ENCODE data around the gene INSYN1.

The INSYN1 gene

DNA sequence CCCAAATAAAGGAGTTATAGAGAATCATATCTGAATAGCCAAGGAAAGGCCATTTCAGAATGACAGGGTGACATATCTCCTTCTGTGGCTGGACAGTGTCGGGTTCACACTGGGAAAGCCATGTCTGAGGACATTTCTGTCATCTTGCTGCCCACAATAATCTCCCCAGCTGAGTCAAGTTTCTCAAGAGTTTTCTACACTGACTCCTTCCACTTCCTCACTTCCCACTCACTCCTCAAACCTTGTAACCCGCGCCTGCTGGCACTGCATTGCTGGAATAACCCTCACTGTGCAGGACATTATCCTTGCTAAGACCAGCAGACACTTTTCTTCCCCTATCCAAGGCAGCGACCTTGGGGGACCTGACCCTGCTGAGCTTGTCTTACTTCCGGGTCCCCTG lies 5.3 kb upstream of the INSYN1 start:
- no peaks in the 10 kb centered on the region for H3K9me3 ChIP-seq (ENCODE audit: control insufficient read depth, insufficient read depth, low read length)
- TF ChIP-seq EZH2phosphoT487 (IDR thresholded peaks at IDR 0.05; ENCODE audit: borderline replicate concordance, low read length), result no peak
- TF ChIP-seq, protein P1, sequence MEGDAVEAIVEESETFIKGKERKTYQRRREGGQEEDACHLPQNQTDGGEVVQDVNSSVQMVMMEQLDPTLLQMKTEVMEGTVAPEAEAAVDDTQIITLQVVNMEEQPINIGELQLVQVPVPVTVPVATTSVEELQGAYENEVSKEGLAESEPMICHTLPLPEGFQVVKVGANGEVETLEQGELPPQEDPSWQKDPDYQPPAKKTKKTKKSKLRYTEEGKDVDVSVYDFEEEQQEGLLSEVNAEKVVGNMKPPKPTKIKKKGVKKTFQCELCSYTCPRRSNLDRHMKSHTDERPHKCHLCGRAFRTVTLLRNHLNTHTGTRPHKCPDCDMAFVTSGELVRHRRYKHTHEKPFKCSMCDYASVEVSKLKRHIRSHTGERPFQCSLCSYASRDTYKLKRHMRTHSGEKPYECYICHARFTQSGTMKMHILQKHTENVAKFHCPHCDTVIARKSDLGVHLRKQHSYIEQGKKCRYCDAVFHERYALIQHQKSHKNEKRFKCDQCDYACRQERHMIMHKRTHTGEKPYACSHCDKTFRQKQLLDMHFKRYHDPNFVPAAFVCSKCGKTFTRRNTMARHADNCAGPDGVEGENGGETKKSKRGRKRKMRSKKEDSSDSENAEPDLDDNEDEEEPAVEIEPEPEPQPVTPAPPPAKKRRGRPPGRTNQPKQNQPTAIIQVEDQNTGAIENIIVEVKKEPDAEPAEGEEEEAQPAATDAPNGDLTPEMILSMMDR (IDR thresholded peaks at IDR 0.05; ENCODE audit: low read depth, low read length, poor library complexity, severe bottlenecking), result no peak

DNA sequence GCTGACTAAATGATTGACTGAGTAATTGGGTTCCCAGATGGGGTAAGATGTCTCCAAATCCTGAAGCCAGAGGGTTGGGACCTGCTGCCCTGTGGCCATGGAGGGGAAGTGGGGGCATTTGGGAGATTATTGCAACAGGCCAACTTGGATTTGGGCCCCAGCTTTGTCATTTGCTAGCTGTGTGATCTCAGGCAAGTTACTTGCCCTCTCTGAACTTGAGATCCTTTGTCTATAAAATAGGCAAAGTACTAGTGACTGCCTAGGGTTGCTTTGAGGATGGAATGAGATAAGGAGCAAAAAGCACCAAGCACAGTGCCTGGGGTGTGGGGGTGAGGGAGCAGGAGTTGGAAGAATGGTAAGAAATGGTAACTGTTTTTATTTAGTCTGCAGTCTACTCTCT lies 4.4 kb upstream of the INSYN1 start:
- Histone ChIP-seq H3K4me2 (ENCODE audit: low read length) (no peak overlapping the region), H3F3A (ENCODE audit: control insufficient read depth, insufficient read depth) (no peaks in the 10 kb centered on the region), H3K4me1 (ENCODE audit: control insufficient read depth, low read length) (no peaks in the 10 kb centered on the region), H3K9me3 (ENCODE audit: control insufficient read depth, insufficient read depth, low read length) (no peaks in the 10 kb centered on the region), H3K79me2 (ENCODE audit: control insufficient read depth, low read length) (no peaks in the 10 kb centered on the region), H3K9me2 (replicated peaks; ENCODE audit: control insufficient read depth, low read length) (no peaks in the 10 kb centered on the region), H3K36me3 (ENCODE audit: control insufficient read depth, low read length) (no peaks in the 10 kb centered on the region), H4K20me1 (ENCODE audit: control insufficient read depth, insufficient read depth, low read depth, low read length) (no peaks in the 10 kb centered on the region), H3K27me3 (ENCODE audit: control insufficient read depth, low read length) (peaks cover 10% of the 10 kb centered on the region; the same call in 1 of the 2 replicates), H3K4me3 (ENCODE audit: low read length) (no peak overlapping the region), H3K27ac (ENCODE audit: low read depth, low read length) (no peak overlapping the region)
- no peak for TF ChIP-seq EZH2phosphoT487 (IDR thresholded peaks at IDR 0.05; ENCODE audit: borderline replicate concordance, low read length)

More for the DNA sequence above, 5.3 kb upstream of the INSYN1 start:
- no peak overlapping the region for H3K4me3 ChIP-seq (ENCODE audit: low read length)
- H3K36me3 ChIP-seq (ENCODE audit: control insufficient read depth, low read length), result no peaks in the 10 kb centered on the region
- H3K27me3 ChIP-seq (ENCODE audit: control insufficient read depth, low read length), result peaks cover 11% of the 10 kb centered on the region; the same call in 1 of the 2 replicates
- no peaks in the 10 kb centered on the region for H3K4me1 ChIP-seq (ENCODE audit: control insufficient read depth, low read length)
- H3K79me2 ChIP-seq (ENCODE audit: control insufficient read depth, low read length), result no peaks in the 10 kb centered on the region
- H3F3A ChIP-seq (ENCODE audit: control insufficient read depth, insufficient read depth), result no peaks in the 10 kb centered on the region
- H3K9me2 ChIP-seq (replicated peaks; ENCODE audit: control insufficient read depth, low read length), result no peaks in the 10 kb centered on the region
- no peaks in the 10 kb centered on the region for H4K20me1 ChIP-seq (ENCODE audit: control insufficient read depth, insufficient read depth, low read depth, low read length)
- H3K27ac ChIP-seq (ENCODE audit: low read depth, low read length), result no peak overlapping the region
- no peak overlapping the region for H3K4me2 ChIP-seq (ENCODE audit: low read length)

DNA sequence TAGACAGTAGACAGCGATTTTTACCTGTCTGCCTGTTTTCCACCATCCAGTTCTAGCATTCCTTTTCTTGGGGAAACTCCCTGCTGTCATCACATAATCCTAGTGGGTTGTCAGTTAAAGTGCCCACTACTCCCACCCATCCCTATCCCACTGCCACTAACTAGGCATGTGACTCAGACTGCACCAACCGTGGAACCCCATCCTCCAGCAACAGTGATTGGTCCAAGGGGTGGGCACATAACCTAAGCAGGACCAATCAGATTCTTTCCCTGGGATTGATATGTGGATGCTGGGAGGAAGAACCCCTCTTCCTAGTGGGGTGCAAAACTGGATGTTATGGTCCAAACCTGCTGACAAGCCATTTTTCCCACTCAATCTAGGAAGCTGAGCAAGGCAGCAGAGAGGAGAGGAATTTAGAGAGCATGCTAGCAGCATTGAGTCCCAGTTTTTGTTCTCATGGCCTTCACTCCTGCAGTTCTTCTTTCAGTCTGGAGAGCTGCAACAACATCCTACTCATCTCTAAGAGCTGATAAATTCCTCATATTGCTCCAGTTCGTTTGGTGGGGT lies 3.9 kb upstream of the INSYN1 start:
- Histone ChIP-seq H3K4me2 (ENCODE audit: low read length) (no peak overlapping the region), H3K9me2 (replicated peaks; ENCODE audit: control insufficient read depth, low read length) (no peaks in the 10 kb centered on the region), H3K4me3 (ENCODE audit: low read length) (no peak overlapping the region), H3F3A (ENCODE audit: control insufficient read depth, insufficient read depth) (no peaks in the 10 kb centered on the region), H3K9me3 (ENCODE audit: control insufficient read depth, insufficient read depth, low read length) (no peaks in the 10 kb centered on the region), H3K27me3 (ENCODE audit: control insufficient read depth, low read length) (peaks cover 8% of the 10 kb centered on the region; the same call in 1 of the 2 replicates), H3K27ac (ENCODE audit: low read depth, low read length) (no peak overlapping the region), H4K20me1 (ENCODE audit: control insufficient read depth, insufficient read depth, low read depth, low read length) (no peaks in the 10 kb centered on the region), H3K36me3 (ENCODE audit: control insufficient read depth, low read length) (no peaks in the 10 kb centered on the region), H3K4me1 (ENCODE audit: control insufficient read depth, low read length) (no peaks in the 10 kb centered on the region), H3K79me2 (ENCODE audit: control insufficient read depth, low read length) (no peaks in the 10 kb centered on the region)
- TF ChIP-seq, protein P1 (IDR thresholded peaks at IDR 0.05; ENCODE audit: low read depth, low read length, poor library complexity, severe bottlenecking), result no peak
- TF ChIP-seq EZH2phosphoT487 (IDR thresholded peaks at IDR 0.05; ENCODE audit: borderline replicate concordance, low read length), result no peak

DNA sequence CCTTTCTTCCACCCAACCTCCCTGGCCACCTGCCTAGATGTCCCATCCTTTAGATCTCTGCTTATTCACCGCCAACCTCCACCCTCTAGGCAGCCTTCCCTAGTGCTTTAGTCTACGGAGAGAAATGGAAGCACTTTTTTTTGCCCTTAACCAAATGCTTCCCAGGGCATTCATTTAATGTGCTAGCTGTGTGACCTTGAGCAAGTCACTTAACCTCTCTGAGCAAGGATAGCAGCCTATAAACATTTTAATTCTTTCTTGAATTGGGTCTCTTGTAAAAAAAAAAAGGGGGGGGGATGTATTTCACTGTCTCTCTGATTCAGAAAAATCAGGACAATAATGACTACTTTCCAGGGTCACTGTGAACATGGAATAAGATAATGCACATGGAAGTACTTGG lies 3.2 kb upstream of the INSYN1 start:
- no peaks in the 10 kb centered on the region for H3K36me3 ChIP-seq (ENCODE audit: control insufficient read depth, low read length)
- no peaks in the 10 kb centered on the region for H3F3A ChIP-seq (ENCODE audit: control insufficient read depth, insufficient read depth)
- peaks cover 8% of the 10 kb centered on the region; the same call in 1 of the 2 replicates for H3K27me3 ChIP-seq (ENCODE audit: control insufficient read depth, low read length)
- H3K79me2 ChIP-seq (ENCODE audit: control insufficient read depth, low read length), result no peaks in the 10 kb centered on the region
- no peak overlapping the region for H3K4me3 ChIP-seq (ENCODE audit: low read length)
- H3K4me2 ChIP-seq (ENCODE audit: low read length), result no peak overlapping the region
- H4K20me1 ChIP-seq (ENCODE audit: control insufficient read depth, insufficient read depth, low read depth, low read length), result no peaks in the 10 kb centered on the region
- H3K9me2 ChIP-seq (replicated peaks; ENCODE audit: control insufficient read depth, low read length), result no peaks in the 10 kb centered on the region
- no peaks in the 10 kb centered on the region for H3K4me1 ChIP-seq (ENCODE audit: control insufficient read depth, low read length)
- no peak overlapping the region for H3K27ac ChIP-seq (ENCODE audit: low read depth, low read length)
- no peak for TF ChIP-seq EZH2phosphoT487 (IDR thresholded peaks at IDR 0.05; ENCODE audit: borderline replicate concordance, low read length)
- TF ChIP-seq, protein P1 (IDR thresholded peaks at IDR 0.05; ENCODE audit: low read depth, low read length, poor library complexity, severe bottlenecking), result no peak
- H3K9me3 ChIP-seq (ENCODE audit: control insufficient read depth, insufficient read depth, low read length), result no peaks in the 10 kb centered on the region
